Endothelial cell of umbilical vein (primary cell): ENCODE results near the gene SERPINB13. TPM values are rescaled to one million over a fixed set of nuclear protein-coding genes. Genes with fewer than 3 reads are reported as not detected.

Experiments used
- BruUV-seq: library from RNA; stranded (reverse); fragments of 400-500 nt; replicated peaks from 2 replicates; lab custom pipeline; 2021; lab: Mats Ljungman, UMichigan
- CTCF ChIA-PET: fragments of 300-600, 350-600 bp; sonication (Branson Sonifier 250); formaldehyde crosslinking; loops from one replicate; lab custom pipeline; 2021; ENCODE audit warnings: antibody characterized with exemption, inconsistent platforms; lab: Charles Lee
- POLR2A ChIA-PET: fragments of 300-600, 350-600 bp; sonication (Branson Sonifier 250); formaldehyde crosslinking; loops from one replicate; lab custom pipeline; 2021; ENCODE audit warnings: antibody characterized with exemption, inconsistent platforms; lab: Charles Lee
- DNase-seq: peaks from one replicate; pipeline ENCODE4 v3.0.0-alpha.2; 2011; ENCODE audit warnings: low read depth, low spot score
- FAIRE-seq: peaks from 2 replicates; lab custom pipeline; 2011; peaks lifted over from hg19 to GRCh38; lab: Jason Lieb, UNC
- H2AFZ ChIP-seq: 2 replicates; pipeline ENCODE4 v1.6.0; 2012; ENCODE audit warnings: low read depth, low read length, control low read depth, inconsistent platforms
- H3K27ac ChIP-seq: 2 replicates; pipeline ENCODE4 v1.5.1; 2011; ENCODE audit warnings: low read depth, mild to moderate bottlenecking, control low read depth, low read length, moderate library complexity; ENCODE audit not compliant: insufficient read depth
- H3K27me3 ChIP-seq, 2 experiments: 2 replicates each; pipeline versions ENCODE4 v1.6.0 to v1.6.1; 2011; ENCODE audit warnings: low read length in 2 of 2, mixed read lengths in 1 of 2; ENCODE audit not compliant: control insufficient read depth in 2 of 2, insufficient read depth in 2 of 2
- H3K36me3 ChIP-seq, 2 experiments: 2 replicates in 1 of 2; 3 replicates in 1 of 2; pipeline ENCODE4 v1.5.1; 2011; ENCODE audit warnings: low read length in 2 of 2, mild to moderate bottlenecking in 1 of 2, moderate library complexity in 1 of 2; ENCODE audit not compliant: control insufficient read depth in 2 of 2, insufficient read depth in 2 of 2; ENCODE audit errors: extremely low read depth in 1 of 2
- H3K4me1 ChIP-seq: 3 replicates; pipeline ENCODE4 v1.5.1; 2011; ENCODE audit warnings: mild to moderate bottlenecking, low read length; ENCODE audit not compliant: control insufficient read depth, insufficient read depth; ENCODE audit errors: extremely low read depth
- H3K4me2 ChIP-seq: 2 replicates; pipeline ENCODE4 v1.6.1; 2011; ENCODE audit warnings: low read length, control low read depth, mixed read lengths; ENCODE audit not compliant: insufficient read depth
- H3K4me3 ChIP-seq, 3 experiments: fragments of 200-600 bp in 1 of 3; sonication (generic), shearing (Covaris generic) in 1 of 3; replicated peaks in 1 of 3; 2 replicates each; pipeline ENCODE4 v1.5.1; 2011 to 2016; ENCODE audit warnings: control low read depth in 3 of 3, low read length in 3 of 3, mild to moderate bottlenecking in 2 of 3, inconsistent platforms in 1 of 3, low read depth in 1 of 3, moderate library complexity in 1 of 3; ENCODE audit not compliant: insufficient read depth in 1 of 3
- H3K79me2 ChIP-seq: 2 replicates; pipeline ENCODE4 v1.6.0; 2012; ENCODE audit warnings: low read length, inconsistent platforms; ENCODE audit not compliant: control insufficient read depth, insufficient read depth
- H3K9ac ChIP-seq: replicated peaks from 2 replicates; pipeline ENCODE3; 2011; ENCODE audit warnings: low read length, control low read depth; ENCODE audit not compliant: insufficient read depth; ENCODE audit errors: extremely low read depth
- H3K9me1 ChIP-seq: replicated peaks from 3 replicates; pipeline ENCODE4 v1.6.0; 2011; ENCODE audit warnings: mild to moderate bottlenecking, low read length; ENCODE audit not compliant: control insufficient read depth, insufficient read depth; ENCODE audit errors: extremely low read depth
- H3K9me3 ChIP-seq: replicated peaks from 2 replicates; pipeline ENCODE4 v1.5.1; 2012; ENCODE audit warnings: low read length, inconsistent platforms; ENCODE audit not compliant: control insufficient read depth, insufficient read depth
- H4K20me1 ChIP-seq: replicated peaks from 2 replicates; pipeline ENCODE3; 2011; ENCODE audit warnings: mild to moderate bottlenecking, low read length; ENCODE audit not compliant: control insufficient read depth, insufficient read depth; ENCODE audit errors: extremely low read depth
- CTCF ChIP-seq, 2 donors: IDR thresholded peaks; 1 replicate in 1 of 2; 2 replicates in 1 of 2; pipeline ENCODE4 v1.5.1; 2011; ENCODE audit warnings: low read length in 2 of 2, mild to moderate bottlenecking in 2 of 2, moderate library complexity in 2 of 2, control low read depth in 1 of 2, inconsistent platforms in 1 of 2, low read depth in 1 of 2; ENCODE audit not compliant: insufficient read depth in 1 of 2; ENCODE audit errors: extremely low read depth in 1 of 2
- EZH2 ChIP-seq: IDR thresholded peaks from 2 replicates; pipeline ENCODE4 v1.6.1; 2012; ENCODE audit warnings: borderline replicate concordance, low read depth, mild to moderate bottlenecking, moderate library complexity, low read length, inconsistent platforms; ENCODE audit not compliant: severe bottlenecking
- FOS ChIP-seq: IDR thresholded peaks from 2 replicates; pipeline ENCODE4 v1.6.1; 2011; ENCODE audit warnings: mild to moderate bottlenecking, low read length, moderate library complexity, borderline replicate concordance; ENCODE audit not compliant: insufficient read depth
- GATA2 ChIP-seq: IDR thresholded peaks from 2 replicates; pipeline ENCODE4 v1.7.0; 2011; ENCODE audit warnings: low read depth, mild to moderate bottlenecking, moderate library complexity, mixed read lengths, low read length; ENCODE audit not compliant: insufficient read length, insufficient read depth
- JUN ChIP-seq: IDR thresholded peaks from 2 replicates; pipeline ENCODE4 v1.6.1; 2011; ENCODE audit warnings: borderline replicate concordance, low read depth; ENCODE audit not compliant: insufficient read length, insufficient read depth
- MAX ChIP-seq: IDR thresholded peaks from 2 replicates; pipeline ENCODE4 v1.6.1; 2011; ENCODE audit not compliant: insufficient read depth, insufficient read length
- MYC ChIP-seq: IDR thresholded peaks from one replicate; pipeline ENCODE4 v1.6.1; 2011; ENCODE audit warnings: mild to moderate bottlenecking, low read depth, low read length
- POLR2A ChIP-seq: IDR thresholded peaks from 2 replicates; pipeline ENCODE4 v1.6.1; 2012; ENCODE audit warnings: low read depth, mild to moderate bottlenecking, control low read depth, low read length
- POLR2AphosphoS5 ChIP-seq: IDR thresholded peaks from 2 replicates; pipeline ENCODE4 v1.6.1; 2012; ENCODE audit warnings: low read depth, mild to moderate bottlenecking, control low read depth, low read length, moderate library complexity; ENCODE audit not compliant: insufficient read depth
- dilution Hi-C: fragments of 300-500 bp; cut with MboI; formaldehyde crosslinking; loops from one replicate; pipeline ENCODE4 v1.15.0; 2019; ENCODE audit warnings: low sequenced_read_pairs; ENCODE audit not compliant: extremely low pct_ligation_motif_present
- intact Hi-C: fragments of 100-400 bp; cut with micrococcal nuclease; formaldehyde crosslinking; loops from one replicate; pipeline ENCODE4 v1.10.0; 2022
- polyA plus RNA-seq, 4 experiments: library from polyadenylated mRNA; depleted of rRNA in 3 of 4; stranded (reverse) in 3 of 4; unstranded in 1 of 4; fragments of >200 nt; gene quantifications; 2 replicates each; pipeline versions ENCODE4 v1.2.1 to v1.2.3, GENCODE V29; 2011 to 2012; ENCODE audit warnings: missing spikeins in 1 of 4
- total RNA-seq: library from RNA; stranded (reverse); gene quantifications from 2 replicates; pipeline ENCODE4 v1.2.3, GENCODE V29; 2021

Gene SERPINB13
- total and polyA plus RNA-seq, 2 donors (not counting 3 experiments of a cell fraction or from before 2014, with no cell fraction given): not detected

GRCh38 chr18:63585988-63586387 lies 1.2 kb upstream of the SERPINB13 start:
- H3K36me3 ChIP-seq: no peaks in the 10 kb centered on the region
- no TSS peak for BruUV-seq
- H3K9me3 ChIP-seq: no peaks in the 10 kb centered on the region
- H3K9ac ChIP-seq: no peak overlapping the region
- TF ChIP-seq POLR2A: no peak
- no peak for TF ChIP-seq MAX
- TF ChIP-seq JUN: no peak
- no peak for TF ChIP-seq EZH2
- no peak for TF ChIP-seq MYC
- TF ChIP-seq FOS: no peak
- TF ChIP-seq GATA2: no peak
- TF ChIP-seq POLR2AphosphoS5: no peak
- no peak for TF ChIP-seq CTCF (IDR thresholded peaks at IDR 0.05; ENCODE audit: extremely low read depth in 1 of 2, insufficient read depth in 1 of 2, low read depth in 1 of 2, low read length in 2 of 2)
- POLR2A ChIA-PET: no interaction called here
- H3K4me1 ChIP-seq: no peaks in the 10 kb centered on the region
- no peak overlapping the region for H3K27ac ChIP-seq
- no peaks in the 10 kb centered on the region for H3K79me2 ChIP-seq
- no peaks in the 10 kb centered on the region for H3K27me3 ChIP-seq
- CTCF ChIA-PET: interaction anchor here (1.4 kb wide), 1 partner anchor 8 kb away, joined by 5 read pairs; no protein-coding TSS in a partner anchor
- no peaks in the 10 kb centered on the region for H4K20me1 ChIP-seq
- no peak for DNase-seq
- FAIRE-seq: no peak
- intact Hi-C loops (no loop called here), dilution Hi-C loops (no loop called here)
- no peak overlapping the region for H3K4me3 ChIP-seq
- H2AFZ ChIP-seq: no peak overlapping the region
- no peak overlapping the region for H3K4me2 ChIP-seq
- H3K9me1 ChIP-seq: no peaks in the 10 kb centered on the region
